HUES64 (cell line): ENCODE results near the gene METTL6.
"Not testable (repeated sequence)": the region's sequence is repeated elsewhere in the genome, so short reads cannot be mapped to it uniquely, and the experiment has no call there.

Experiments
- H3K27ac ChIP-seq: 2 replicates; pipeline ENCODE4 v1.7.0; 2013; ENCODE audit warnings: low read depth, low read length, inconsistent platforms
- H3K27me3 ChIP-seq: 2 replicates; pipeline ENCODE4 v1.6.1; 2013; ENCODE audit warnings: mild to moderate bottlenecking, low read length; ENCODE audit not compliant: insufficient read depth
- H3K36me3 ChIP-seq: 2 replicates; pipeline ENCODE4 v1.6.1; 2013; ENCODE audit warnings: mild to moderate bottlenecking, low read length; ENCODE audit not compliant: insufficient read depth
- H3K4me1 ChIP-seq: 2 replicates; pipeline ENCODE4 v1.6.1; 2013; ENCODE audit warnings: mild to moderate bottlenecking, low read length, moderate library complexity; ENCODE audit not compliant: insufficient read depth
- H3K4me3 ChIP-seq: 2 replicates; pipeline ENCODE4 v1.5.1; 2013; ENCODE audit warnings: mild to moderate bottlenecking, low read length, moderate library complexity
- H3K9ac ChIP-seq: 2 replicates; pipeline ENCODE4 v1.6.1; 2013; ENCODE audit warnings: mild to moderate bottlenecking, low read depth, low read length
- H3K9me3 ChIP-seq: 2 replicates; pipeline ENCODE4 v1.6.1; 2013; ENCODE audit warnings: low read depth, low read length; ENCODE audit not compliant: insufficient read depth
- WGBS: fragments of 150-250, 120-280 bp; methylation state at CpG from one replicate; pipeline ENCODE4 v1.1.7; 2013; ENCODE audit warnings: missing lambda C conversion rate; 5-methylcytosine and 5-hydroxymethylcytosine counted together

The METTL6 gene

DNA sequence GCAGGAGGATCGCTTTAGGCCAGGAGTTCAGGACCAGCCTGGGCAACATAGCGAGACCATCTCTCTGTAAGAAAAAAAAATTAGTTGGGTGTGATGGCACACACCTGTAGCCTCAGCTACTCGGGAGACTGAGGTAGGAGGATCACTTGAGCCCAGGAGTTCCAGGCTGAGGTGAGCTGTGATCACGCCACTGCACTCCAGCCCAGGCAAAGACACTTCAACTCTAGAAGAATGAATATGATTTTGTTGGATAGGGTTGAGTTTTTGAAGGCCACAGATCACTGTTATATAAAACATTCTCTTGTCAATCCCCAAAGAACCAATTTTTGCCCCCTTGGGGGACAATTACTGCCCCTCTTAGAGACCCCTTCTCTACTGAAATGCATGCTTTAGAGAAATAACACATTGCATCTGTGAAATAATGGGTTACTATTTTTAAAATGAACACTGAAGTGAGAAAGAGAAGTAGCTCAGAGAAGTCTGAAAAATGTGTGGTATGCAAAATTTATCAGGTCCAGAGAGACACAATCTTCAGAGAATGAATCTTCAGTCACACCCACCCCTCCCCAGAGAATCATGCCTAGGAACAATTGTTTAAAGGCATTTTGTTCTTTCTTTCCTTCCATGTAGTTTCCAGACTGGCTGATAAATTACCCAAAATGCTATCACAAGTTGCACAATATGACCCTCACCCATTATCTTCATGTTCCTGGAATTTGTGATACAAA lies 42.7 kb downstream of the METTL6 start:
- H3K9me3 ChIP-seq: peaks cover 6% of the 10 kb centered on the region; the same call in 1 of the 2 replicates
- no peak overlapping the region for H3K9ac ChIP-seq
- H3K36me3 ChIP-seq: no peaks in the 10 kb centered on the region
- H3K27ac ChIP-seq: no peak overlapping the region
- H3K27me3 ChIP-seq: no peaks in the 10 kb centered on the region
- no peak overlapping the region for H3K4me3 ChIP-seq
- 89% methylated on average over 3 of the region's 4 CpGs for WGBS
- H3K4me1 ChIP-seq: no peaks in the 10 kb centered on the region

DNA sequence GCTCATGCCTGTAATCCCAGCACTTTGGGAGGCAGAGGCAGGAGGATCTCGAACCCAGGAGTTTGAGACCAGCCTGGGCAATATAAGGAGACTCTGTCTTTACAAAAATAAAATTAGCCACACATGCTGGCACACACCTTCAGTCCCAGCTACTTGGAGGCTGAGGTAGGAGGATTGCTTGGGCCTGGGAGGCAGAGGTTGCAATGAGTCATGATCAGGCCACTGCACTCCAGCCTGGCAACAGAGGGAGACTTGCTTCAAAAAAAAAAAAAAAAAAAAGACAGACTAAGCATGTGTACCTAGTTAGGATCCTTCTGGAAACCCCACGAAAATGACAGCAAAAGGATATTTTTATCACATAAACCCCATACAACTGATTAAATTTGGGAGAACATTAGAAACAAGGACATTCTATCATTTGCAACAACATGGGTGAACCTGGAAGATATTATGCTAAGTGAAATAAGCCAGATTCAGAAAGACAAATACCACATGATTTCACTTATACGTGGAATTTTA lies 44.9 kb downstream of the METTL6 start:
- H3K27ac ChIP-seq: no peak overlapping the region

GRCh38 chr3:15380980-15381890 lies 46.1 kb downstream of the METTL6 start:
- Histone ChIP-seq H3K9me3 (peaks cover 3% of the 10 kb centered on the region; the same call in 1 of the 2 replicates), H3K9ac (no peak overlapping the region), H3K4me1 (no peaks in the 10 kb centered on the region), H3K27ac (no peak overlapping the region), H3K36me3 (no peaks in the 10 kb centered on the region), H3K27me3 (no peaks in the 10 kb centered on the region), H3K4me3 (no peak overlapping the region)
- WGBS: 82% methylated on average over 6 of the region's 6 CpGs

More for the DNA sequence above, 44.9 kb downstream of the METTL6 start:
- 83% methylated on average over 3 of the region's 3 CpGs for WGBS
- Histone ChIP-seq H3K4me1 (no peaks in the 10 kb centered on the region), H3K9ac (no peak overlapping the region), H3K27me3 (no peaks in the 10 kb centered on the region), H3K9me3 (peaks cover 6% of the 10 kb centered on the region; the same call in 1 of the 2 replicates), H3K36me3 (no peaks in the 10 kb centered on the region), H3K4me3 (no peak overlapping the region)

GRCh38 chr3:15377961-15378791 lies 49.2 kb downstream of the METTL6 start:
- H3K9me3 ChIP-seq: no peaks in the 10 kb centered on the region
- H3K36me3 ChIP-seq: no peaks in the 10 kb centered on the region
- H3K9ac ChIP-seq: no peak overlapping the region
- H3K27me3 ChIP-seq: no peaks in the 10 kb centered on the region
- 24% methylated on average over 15 of the region's 16 CpGs for WGBS
- peak overlapping the region; percentile 33 for H3K4me3 ChIP-seq
- no peak overlapping the region for H3K27ac ChIP-seq
- H3K4me1 ChIP-seq: no peaks in the 10 kb centered on the region

- Histone ChIP-seq H3K4me3 (no peak overlapping the region), H3K4me1 (no peaks in the 10 kb centered on the region), H3K27ac (no peak overlapping the region), H3K27me3 (no peaks in the 10 kb centered on the region), H3K9ac (no peak overlapping the region), H3K9me3 (no peaks in the 10 kb centered on the region), H3K36me3 (no peaks in the 10 kb centered on the region)
- 91% methylated on average over 22 of the region's 22 CpGs for WGBS
Measured at GRCh38 chr3:15375461-15376000, 51.8 kb downstream of the METTL6 start.

DNA sequence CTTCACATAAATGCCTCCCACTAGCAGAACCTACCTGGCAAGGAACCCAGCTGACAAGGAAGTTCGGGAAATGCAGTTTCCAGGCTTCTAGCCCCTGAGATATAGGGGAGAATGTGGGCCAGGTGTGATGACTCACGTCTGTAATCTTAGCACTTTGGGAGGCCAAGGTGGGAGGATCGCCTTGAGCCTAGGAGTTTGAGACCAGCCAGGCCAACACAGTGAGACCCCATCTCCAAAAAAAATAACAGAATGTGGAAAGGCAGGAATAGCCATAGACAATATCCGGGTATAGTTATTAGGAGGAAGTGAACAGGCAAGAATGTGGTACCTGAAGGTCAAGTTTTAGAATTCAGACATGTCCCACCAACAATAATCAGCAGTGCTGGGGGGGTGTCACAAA lies 54.4 kb downstream of the METTL6 start:
- H3K36me3 ChIP-seq: no peaks in the 10 kb centered on the region
- H3K27ac ChIP-seq: no peak overlapping the region
- H3K9ac ChIP-seq: no peak overlapping the region
- no peaks in the 10 kb centered on the region for H3K27me3 ChIP-seq
- H3K4me3 ChIP-seq: no peak overlapping the region
- WGBS: 90% methylated on average over 4 of the region's 4 CpGs
- H3K9me3 ChIP-seq: no peaks in the 10 kb centered on the region
- H3K4me1 ChIP-seq: no peaks in the 10 kb centered on the region

DNA sequence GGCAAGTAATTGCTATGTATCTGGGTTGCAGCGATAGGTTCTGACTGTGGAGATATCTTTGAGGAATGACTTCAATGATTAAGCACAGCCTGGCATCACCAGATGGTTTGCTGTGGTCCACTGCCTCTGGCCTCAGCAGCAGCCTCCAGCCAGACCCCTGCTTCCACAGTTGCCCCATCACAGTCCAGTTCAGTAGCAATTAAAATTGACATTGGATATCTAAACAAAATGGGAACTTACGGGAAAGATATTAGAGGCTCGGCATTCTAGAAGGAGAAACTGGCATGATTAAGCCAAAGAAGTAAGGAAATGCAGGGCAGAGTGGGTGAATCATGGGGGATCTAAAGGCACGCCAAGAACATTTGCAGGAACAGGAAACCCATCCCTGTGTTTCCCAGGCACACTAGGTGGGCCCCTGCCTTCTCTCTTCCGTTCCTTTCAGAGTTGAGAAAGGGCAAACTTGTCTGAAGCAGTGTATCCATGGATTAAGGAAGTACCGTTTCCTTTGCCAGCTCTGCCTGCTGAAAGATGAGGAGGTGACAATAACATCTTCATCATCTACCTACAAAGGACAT lies 58.7 kb downstream of the METTL6 start:
- no peak overlapping the region for H3K4me3 ChIP-seq

GRCh38 chr3:15367059-15367458 lies 60.3 kb downstream of the METTL6 start:
- Histone ChIP-seq H3K4me1 (0 out of 2 replicates have a peak, but pooled peaks cover 4% of the 10 kb centered on the region), H3K4me3 (no peak overlapping the region), H3K27me3 (no peaks in the 10 kb centered on the region), H3K9me3 (no peaks in the 10 kb centered on the region), H3K27ac (no peak overlapping the region), H3K9ac (no peak overlapping the region), H3K36me3 (no peaks in the 10 kb centered on the region)
- no CpG with 5 or more reads among the region's 1 CpG for WGBS

More for the DNA sequence above, 58.7 kb downstream of the METTL6 start:
- no peaks in the 10 kb centered on the region for H3K27me3 ChIP-seq
- no peaks in the 10 kb centered on the region for H3K4me1 ChIP-seq
- 88% methylated on average over 5 of the region's 6 CpGs for WGBS
- H3K27ac ChIP-seq: no peak overlapping the region
- H3K36me3 ChIP-seq: no peaks in the 10 kb centered on the region
- no peaks in the 10 kb centered on the region for H3K9me3 ChIP-seq
- no peak overlapping the region for H3K9ac ChIP-seq

DNA sequence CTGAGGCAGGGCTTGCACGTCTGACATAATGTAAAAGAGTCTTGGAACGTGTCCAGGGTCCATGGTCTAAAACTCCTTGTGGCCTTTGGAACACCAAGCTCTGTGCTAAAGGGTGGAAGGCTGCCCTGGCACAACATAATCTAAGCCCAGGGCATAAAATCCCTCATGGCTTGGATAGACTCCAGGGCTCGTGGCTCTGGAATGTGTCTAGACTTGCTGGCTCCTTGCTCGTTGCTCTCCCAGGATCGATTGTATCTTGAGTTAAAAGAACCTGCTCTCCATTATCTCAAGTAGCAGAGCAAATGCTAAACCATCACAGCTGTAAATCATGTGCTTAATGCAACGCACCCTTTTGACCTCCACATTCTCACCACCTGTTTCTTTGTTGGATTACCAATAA lies 63.3 kb downstream of the METTL6 start:
- H3K4me1 ChIP-seq: peaks cover 19% of the 10 kb centered on the region
- H3K27ac ChIP-seq: not testable (repeated sequence)

DNA sequence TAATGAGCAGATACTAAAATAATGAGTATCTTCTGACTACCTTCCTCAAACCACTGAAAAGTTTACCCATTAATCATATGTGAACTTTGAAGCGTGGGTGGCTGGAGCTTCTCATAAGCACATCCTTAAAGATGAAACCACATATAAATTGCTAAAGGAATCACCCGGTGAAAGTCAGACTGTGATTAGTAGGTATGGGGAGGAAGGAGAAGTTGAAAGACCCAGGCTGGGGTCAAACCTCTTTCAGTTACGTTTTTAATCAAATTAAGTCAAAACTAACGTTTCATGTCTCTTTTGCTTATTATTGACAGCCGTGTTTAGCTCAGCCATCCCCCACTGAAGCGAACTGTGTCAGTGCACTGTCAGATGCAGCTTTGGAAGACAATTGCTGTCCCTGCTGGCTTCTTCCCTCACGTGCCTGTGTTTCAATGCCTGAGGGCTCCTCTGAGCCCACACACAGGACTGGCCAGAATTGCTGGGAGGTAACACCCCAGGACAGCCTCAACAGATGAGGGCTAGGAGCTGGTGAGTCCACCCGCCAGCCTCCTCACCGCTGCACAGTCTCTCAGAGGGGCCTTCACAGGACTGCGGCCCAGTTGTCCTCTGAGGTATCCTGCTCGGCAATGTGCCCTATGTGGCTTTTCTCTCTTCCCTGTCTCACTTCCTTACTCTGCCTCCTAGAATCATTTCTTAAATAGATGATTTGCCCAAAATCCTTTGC lies 65.7 kb downstream of the METTL6 start:
- H3K27ac ChIP-seq: peak overlapping the region; percentile 1; the same call in 1 of the 2 replicates

More for the DNA sequence above, 63.3 kb downstream of the METTL6 start:
- not testable (repeated sequence) for H3K27me3 ChIP-seq, H3K4me3 ChIP-seq, H3K36me3 ChIP-seq, H3K9me3 ChIP-seq, H3K9ac ChIP-seq
- 84% methylated on average over 6 of the region's 6 CpGs for WGBS

More for the DNA sequence above, 65.7 kb downstream of the METTL6 start:
- H3K9me3 ChIP-seq: no peaks in the 10 kb centered on the region
- no peaks in the 10 kb centered on the region for H3K27me3 ChIP-seq
- H3K4me3 ChIP-seq: no peak overlapping the region
- peaks cover 19% of the 10 kb centered on the region for H3K4me1 ChIP-seq
- WGBS: 53% methylated on average over 10 of the region's 11 CpGs
- H3K9ac ChIP-seq: no peak overlapping the region
- H3K36me3 ChIP-seq: no peaks in the 10 kb centered on the region
